ENCODE data around the gene PROSER2. TPM values are rescaled to one million over a fixed set of nuclear protein-coding genes. Genes with fewer than 3 reads are reported as not detected.

The PROSER2 gene
- total RNA-seq, 3 donors from 2014 or later: 2.9 to 9.5 (median 8.5) TPM

GRCh38 chr10:11870461-11870780 is 47.3 kb downstream of the PROSER2 start:
- Histone ChIP-seq H3K27ac (peak overlapping the region; percentile 39 to 40), H3K4me3 (peak overlapping the region in 2 of 3 donors; percentile 34 to 56), H3K27me3 (no peaks in the 10 kb centered on the region), H3K4me1 (peaks cover 0 to 10% of the 10 kb centered on the region in 2 donors), H3K36me3 (no peaks in the 10 kb centered on the region), H3K9me3 (no peaks in the 10 kb centered on the region)
- DNase-seq (ENCODE audit: low spot score in 2 of 2): no peak
- TF ChIP-seq, protein P1, sequence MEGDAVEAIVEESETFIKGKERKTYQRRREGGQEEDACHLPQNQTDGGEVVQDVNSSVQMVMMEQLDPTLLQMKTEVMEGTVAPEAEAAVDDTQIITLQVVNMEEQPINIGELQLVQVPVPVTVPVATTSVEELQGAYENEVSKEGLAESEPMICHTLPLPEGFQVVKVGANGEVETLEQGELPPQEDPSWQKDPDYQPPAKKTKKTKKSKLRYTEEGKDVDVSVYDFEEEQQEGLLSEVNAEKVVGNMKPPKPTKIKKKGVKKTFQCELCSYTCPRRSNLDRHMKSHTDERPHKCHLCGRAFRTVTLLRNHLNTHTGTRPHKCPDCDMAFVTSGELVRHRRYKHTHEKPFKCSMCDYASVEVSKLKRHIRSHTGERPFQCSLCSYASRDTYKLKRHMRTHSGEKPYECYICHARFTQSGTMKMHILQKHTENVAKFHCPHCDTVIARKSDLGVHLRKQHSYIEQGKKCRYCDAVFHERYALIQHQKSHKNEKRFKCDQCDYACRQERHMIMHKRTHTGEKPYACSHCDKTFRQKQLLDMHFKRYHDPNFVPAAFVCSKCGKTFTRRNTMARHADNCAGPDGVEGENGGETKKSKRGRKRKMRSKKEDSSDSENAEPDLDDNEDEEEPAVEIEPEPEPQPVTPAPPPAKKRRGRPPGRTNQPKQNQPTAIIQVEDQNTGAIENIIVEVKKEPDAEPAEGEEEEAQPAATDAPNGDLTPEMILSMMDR (IDR thresholded peaks at IDR 0.05): no peak
- TF ChIP-seq POLR2A (IDR thresholded peaks at IDR 0.05) (no peak), POLR2AphosphoS5 (IDR thresholded peaks at IDR 0.05) (no peak)
- intact Hi-C loops (cut with DNase I; ENCODE audit: low total_unique reads): no loop called here

DNA sequence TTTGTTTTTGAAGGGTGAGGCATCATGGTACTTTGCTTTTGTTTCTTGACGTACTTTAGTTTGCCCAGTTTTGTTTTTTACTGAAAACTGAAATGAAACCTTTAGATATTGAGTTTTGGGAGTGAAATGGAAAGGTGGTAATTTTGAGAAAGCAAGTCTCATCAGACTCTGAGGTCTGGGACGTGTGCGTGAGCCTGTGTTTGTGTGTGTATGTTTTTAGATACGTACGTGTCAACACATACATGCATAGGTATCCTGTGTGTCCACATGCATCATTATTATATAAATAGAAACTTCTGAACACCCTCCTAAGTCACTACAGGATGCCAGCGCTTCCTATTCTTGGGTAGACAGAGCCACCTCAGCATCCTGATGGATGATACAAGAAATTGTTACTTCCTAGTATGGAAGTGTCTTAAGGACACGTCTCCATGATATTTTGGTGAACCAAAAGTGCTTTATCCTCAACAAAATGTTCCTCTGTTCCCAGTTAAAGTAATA is 47.8 kb downstream of the PROSER2 start:
- TF ChIP-seq POLR2AphosphoS5 (IDR thresholded peaks at IDR 0.05) (no peak), POLR2A (IDR thresholded peaks at IDR 0.05) (no peak)
- TF ChIP-seq, protein P1 (IDR thresholded peaks at IDR 0.05): no peak
- no peak for DNase-seq (ENCODE audit: low spot score in 2 of 2)
- H3K4me1 ChIP-seq: peaks cover 0 to 14% of the 10 kb centered on the region in 2 donors
- H3K4me3 ChIP-seq: no peak overlapping the region
- intact Hi-C loops (cut with DNase I; ENCODE audit: low total_unique reads): no loop called here
- H3K36me3 ChIP-seq: no peaks in the 10 kb centered on the region
- no peaks in the 10 kb centered on the region for H3K27me3 ChIP-seq
- H3K9me3 ChIP-seq: no peaks in the 10 kb centered on the region
- peak overlapping the region in 1 of 2 donors; percentile 64 for H3K27ac ChIP-seq

GRCh38 chr10:11871466-11871865 is 48.3 kb downstream of the PROSER2 start:
- Histone ChIP-seq H3K4me3 (no peak overlapping the region), H3K27me3 (no peaks in the 10 kb centered on the region), H3K9me3 (no peaks in the 10 kb centered on the region), H3K27ac (peak overlapping the region in 1 of 2 donors; percentile 64), H3K36me3 (no peaks in the 10 kb centered on the region), H3K4me1 (peaks cover 4 to 14% of the 10 kb centered on the region in 2 donors)
- DNase-seq (ENCODE audit: low spot score in 2 of 2): no peak
- TF ChIP-seq POLR2AphosphoS5 (IDR thresholded peaks at IDR 0.05): no peak
- TF ChIP-seq POLR2A (IDR thresholded peaks at IDR 0.05): no peak
- TF ChIP-seq, protein P1 (IDR thresholded peaks at IDR 0.05): no peak
- intact Hi-C loops (cut with DNase I; ENCODE audit: low total_unique reads): no loop called here

DNA sequence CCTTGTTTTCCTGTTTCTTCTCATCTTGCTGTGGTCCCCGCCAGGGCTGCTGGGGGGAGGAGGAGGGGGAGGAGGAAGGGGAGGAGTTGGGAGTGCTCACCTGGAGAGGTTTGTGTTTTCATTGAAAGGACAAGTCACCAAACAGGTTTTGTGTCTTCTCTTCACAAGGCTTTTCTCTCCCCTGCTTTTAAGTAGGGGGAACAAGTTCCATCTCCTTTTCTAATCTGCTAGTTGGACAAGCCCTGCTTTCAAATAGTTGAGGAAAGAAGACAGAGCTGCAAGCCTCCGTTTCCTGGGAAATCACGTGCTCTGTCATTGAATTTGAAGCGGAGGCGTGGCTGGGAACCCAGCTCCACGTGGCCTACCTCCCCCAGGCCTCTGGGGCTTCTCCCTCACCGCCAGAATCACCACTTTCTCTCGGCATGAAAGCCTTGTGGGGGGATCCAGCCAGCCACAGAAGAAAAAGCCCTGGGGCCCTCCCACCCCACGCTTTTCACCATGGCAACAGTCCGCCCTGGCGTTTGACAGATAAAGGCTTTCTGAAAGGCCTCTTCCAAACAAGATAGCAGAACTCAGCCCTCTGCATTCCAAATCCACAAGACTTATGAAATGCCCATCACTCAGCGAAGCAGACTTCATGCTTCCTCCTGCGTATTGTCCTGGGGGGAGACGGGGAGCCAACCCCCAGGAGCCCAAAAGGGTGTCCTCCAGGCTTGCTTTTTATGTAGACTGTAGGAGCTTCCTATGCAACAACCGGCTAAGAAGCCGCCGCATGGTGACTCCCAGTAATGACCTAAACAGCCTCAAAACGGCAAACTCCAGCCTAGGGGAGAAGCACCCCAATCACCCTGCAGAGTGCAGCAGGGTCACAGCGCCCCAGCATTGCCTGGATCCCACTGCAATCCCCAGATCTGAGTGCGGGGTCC is 51.7 kb downstream of the PROSER2 start:
- Histone ChIP-seq H3K27me3 (no peaks in the 10 kb centered on the region), H3K9me3 (no peaks in the 10 kb centered on the region), H3K36me3 (no peaks in the 10 kb centered on the region), H3K4me1 (peaks cover 4 to 14% of the 10 kb centered on the region in 2 donors), H3K4me3 (peak overlapping the region in 2 of 3 donors; percentile 26 to 29), H3K27ac (peak overlapping the region; percentile 80 to 95)
- intact Hi-C loops (cut with DNase I; ENCODE audit: low total_unique reads): no loop called here
- TF ChIP-seq POLR2AphosphoS5 (IDR thresholded peaks at IDR 0.05): no peak
- TF ChIP-seq, protein P1 (IDR thresholded peaks at IDR 0.05): no peak
- TF ChIP-seq POLR2A (IDR thresholded peaks at IDR 0.05): no peak
- peak; percentile 71 to 83 for DNase-seq (ENCODE audit: low spot score in 2 of 2)
